Upper lobe of left lung (tissue), 6 donors: ENCODE data around the gene DXO. TPM values are rescaled to one million over a fixed set of nuclear protein-coding genes. Genes with fewer than 3 reads are reported as not detected.
A peak's percentile ranks its signal among the peaks of the same experiment; 100 is the strongest.

Experiments used
- ATAC-seq, 2 donors: fragments of 200-7000 bp; cut with Tn5 transposase; one replicate each; pipeline ENCODE4 v1.9.1; 2022; ENCODE audit warnings: mild to moderate bottlenecking in 2 of 2, moderate library complexity in 2 of 2; ENCODE audit not compliant: low FRiP score in 2 of 2
- DNase-seq, 2 donors: peaks; one replicate each; pipeline ENCODE4 v3.0.0-alpha.2; 2019 to 2020
- H3K27ac ChIP-seq, 4 donors: fragments of 200-600 bp; sonication (generic); one replicate each; pipeline ENCODE4 v1.5.1; 2016 to 2019
- H3K27me3 ChIP-seq, 4 donors: fragments of 200-600 bp; sonication (generic); one replicate each; pipeline ENCODE4 v1.5.1; 2017 to 2019
- H3K36me3 ChIP-seq, 4 donors: fragments of 200-600 bp; sonication (generic); one replicate each; pipeline ENCODE4 v1.5.1; 2016 to 2019
- H3K4me1 ChIP-seq, 4 donors: fragments of 200-600 bp; sonication (generic); one replicate each; pipeline ENCODE4 v1.5.1; 2018 to 2019
- H3K4me3 ChIP-seq, 4 donors: fragments of 200-600 bp; sonication (generic); one replicate each; pipeline ENCODE4 v1.5.1; 2017 to 2019; ENCODE audit warnings: mild to moderate bottlenecking in 2 of 4, moderate library complexity in 1 of 4
- H3K9me3 ChIP-seq, 4 donors: fragments of 200-600 bp; sonication (generic); one replicate each; pipeline ENCODE4 v1.5.1; 2018 to 2019
- EP300 ChIP-seq, 4 donors: sonication (generic); formaldehyde crosslinking; IDR thresholded peaks; one replicate each; pipeline ENCODE4 v1.5.1; 2017; ENCODE audit warnings: antibody characterized with exemption in 4 of 4, control low read depth in 2 of 4
- POLR2A ChIP-seq, 4 donors: fragments of 450-650 bp; IDR thresholded peaks; one replicate each; pipeline ENCODE4 v1.5.1; 2016 to 2017; ENCODE audit warnings: antibody characterized with exemption in 4 of 4, mild to moderate bottlenecking in 2 of 4
- POLR2AphosphoS5 ChIP-seq, 2 donors: sonication (generic); formaldehyde crosslinking; IDR thresholded peaks; one replicate each; pipeline ENCODE4 v1.5.1; 2017; ENCODE audit warnings: antibody characterized with exemption in 2 of 2
- WGBS, 2 donors: methylation state at CpG; one replicate each; pipeline ENCODE4 v1.1.5; 2017 to 2018; 5-methylcytosine and 5-hydroxymethylcytosine counted together
- total RNA-seq, 6 donors: library from RNA; depleted of rRNA in 4 of 6; stranded (reverse); fragments of >200 nt in 4 of 6; gene quantifications; one replicate each; pipeline versions ENCODE4 v1.1.0 to v1.2.1, GENCODE V29; 2016 to 2021
- TF ChIP-seq, protein P1 (sequence below), 6 experiments: fragments of 450-650 bp in 4 of 6; fragments of 200-600 bp in 2 of 6; sonication (generic) in 2 of 6; IDR thresholded peaks; one replicate each; pipeline ENCODE4 v1.5.1; 2016 to 2019; ENCODE audit warnings: antibody characterized with exemption in 6 of 6
- donor health status: DM: no; HTN: no; CAD: no; lungs with moderate emphysema.
- donor health status: DM: no; HTN: yes; CAD: no; lungs with severe emphysema.

The DXO gene
- total RNA-seq, 6 donors from 2014 or later = 14.1 to 40.9 (median 19.3) TPM

DNA sequence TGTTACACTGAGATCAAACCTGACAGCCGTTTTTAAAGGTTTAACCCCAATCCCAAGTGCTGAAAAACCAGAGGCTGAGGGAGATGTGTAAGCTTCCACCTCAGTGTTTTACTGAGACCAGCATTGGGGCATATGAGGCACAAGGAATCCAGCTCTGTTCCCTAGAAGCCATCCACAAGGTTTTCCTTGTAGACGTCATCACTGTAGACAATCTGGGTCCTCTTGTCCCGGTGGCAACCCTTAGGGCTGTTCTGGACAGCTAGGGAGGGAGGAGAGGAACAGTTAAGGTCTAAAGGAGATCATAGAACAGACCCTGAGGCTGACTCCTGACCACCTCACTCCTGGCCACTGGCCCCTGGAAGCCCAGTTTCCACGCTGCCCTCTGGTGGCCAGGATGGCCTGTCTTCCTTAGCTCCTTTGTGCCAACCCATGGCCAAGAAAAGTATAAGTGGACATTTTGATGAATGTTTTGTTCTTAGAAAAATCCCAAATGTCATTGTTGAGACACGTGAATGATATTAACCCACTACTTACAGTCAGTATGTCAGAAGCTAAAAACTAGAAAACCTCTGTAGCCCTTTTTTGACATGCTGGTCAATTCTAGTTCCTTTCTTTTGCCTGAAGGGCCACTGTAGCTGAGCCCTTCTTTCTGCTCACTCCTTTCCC is 19.7 kb downstream of the DXO start:
- no peak for TF ChIP-seq POLR2AphosphoS5 (IDR thresholded peaks at IDR 0.05)
- TF ChIP-seq, protein P1, sequence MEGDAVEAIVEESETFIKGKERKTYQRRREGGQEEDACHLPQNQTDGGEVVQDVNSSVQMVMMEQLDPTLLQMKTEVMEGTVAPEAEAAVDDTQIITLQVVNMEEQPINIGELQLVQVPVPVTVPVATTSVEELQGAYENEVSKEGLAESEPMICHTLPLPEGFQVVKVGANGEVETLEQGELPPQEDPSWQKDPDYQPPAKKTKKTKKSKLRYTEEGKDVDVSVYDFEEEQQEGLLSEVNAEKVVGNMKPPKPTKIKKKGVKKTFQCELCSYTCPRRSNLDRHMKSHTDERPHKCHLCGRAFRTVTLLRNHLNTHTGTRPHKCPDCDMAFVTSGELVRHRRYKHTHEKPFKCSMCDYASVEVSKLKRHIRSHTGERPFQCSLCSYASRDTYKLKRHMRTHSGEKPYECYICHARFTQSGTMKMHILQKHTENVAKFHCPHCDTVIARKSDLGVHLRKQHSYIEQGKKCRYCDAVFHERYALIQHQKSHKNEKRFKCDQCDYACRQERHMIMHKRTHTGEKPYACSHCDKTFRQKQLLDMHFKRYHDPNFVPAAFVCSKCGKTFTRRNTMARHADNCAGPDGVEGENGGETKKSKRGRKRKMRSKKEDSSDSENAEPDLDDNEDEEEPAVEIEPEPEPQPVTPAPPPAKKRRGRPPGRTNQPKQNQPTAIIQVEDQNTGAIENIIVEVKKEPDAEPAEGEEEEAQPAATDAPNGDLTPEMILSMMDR (IDR thresholded peaks at IDR 0.05) = peak; percentile 62 to 71 (median 68)
- peak in 1 of 2 donors; percentile 64 for DNase-seq
- Histone ChIP-seq H3K27me3 (no peaks in the 10 kb centered on the region), H3K27ac (peak overlapping the region in 3 of 4 donors; percentile 22 to 64 (median 49)), H3K4me3 (no peak overlapping the region), H3K36me3 (peaks cover 21 to 76% (median 60%) of the 10 kb centered on the region in 4 donors), H3K9me3 (no peaks in the 10 kb centered on the region), H3K4me1 (peaks cover 0 to 4% (median 1%) of the 10 kb centered on the region in 4 donors)
- WGBS, 2 donors = 57 to 58% methylated on average over 5 of the region's 5 CpGs
- ATAC-seq = peak; percentile 67 to 77

DNA sequence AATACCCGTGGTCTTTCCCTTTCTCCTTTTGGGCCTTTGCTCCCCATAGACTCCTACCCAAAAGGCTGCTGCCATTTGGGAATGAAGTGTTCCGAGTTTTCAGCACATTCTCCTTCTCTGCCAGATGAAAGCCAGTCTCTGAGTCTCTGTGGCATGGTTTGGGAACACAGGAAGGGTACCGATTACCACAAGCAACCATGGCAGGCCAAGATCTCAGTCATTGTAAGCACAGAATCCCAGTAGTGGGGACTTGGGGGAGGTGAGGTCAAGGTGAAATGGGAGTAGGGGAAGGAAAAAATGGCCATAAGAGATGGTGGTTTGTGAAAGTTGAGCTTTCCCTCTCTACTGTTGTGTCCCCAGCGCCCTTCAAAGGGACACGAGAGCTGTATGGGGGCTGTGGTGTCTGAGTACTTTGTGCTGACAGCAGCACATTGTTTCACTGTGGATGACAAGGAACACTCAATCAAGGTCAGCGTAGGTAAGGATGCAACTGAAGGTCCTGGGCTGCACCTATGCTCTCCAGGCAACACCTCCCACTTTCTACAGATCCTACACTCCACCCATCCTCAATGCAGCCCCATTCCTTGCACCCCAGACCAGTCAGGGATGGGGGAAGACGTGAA is 21.9 kb downstream of the DXO start:
- Histone ChIP-seq H3K4me1 (peaks cover 14 to 23% (median 18%) of the 10 kb centered on the region in 4 donors), H3K9me3 (no peaks in the 10 kb centered on the region), H3K4me3 (no peak overlapping the region), H3K27ac (peak overlapping the region in 1 of 4 donors; percentile 7), H3K27me3 (no peaks in the 10 kb centered on the region), H3K36me3 (peaks cover 10 to 53% (median 45%) of the 10 kb centered on the region in 4 donors)
- ATAC-seq (no peak), DNase-seq (no peak)
- no peak for TF ChIP-seq EP300 (IDR thresholded peaks at IDR 0.05)
- no peak for TF ChIP-seq POLR2A (IDR thresholded peaks at IDR 0.05)
- TF ChIP-seq POLR2AphosphoS5 (IDR thresholded peaks at IDR 0.05) = no peak
- TF ChIP-seq, protein P1 (IDR thresholded peaks at IDR 0.05) = no peak
- 92 to 93% methylated on average over 7 of the region's 7 CpGs for WGBS, 2 donors

DNA sequence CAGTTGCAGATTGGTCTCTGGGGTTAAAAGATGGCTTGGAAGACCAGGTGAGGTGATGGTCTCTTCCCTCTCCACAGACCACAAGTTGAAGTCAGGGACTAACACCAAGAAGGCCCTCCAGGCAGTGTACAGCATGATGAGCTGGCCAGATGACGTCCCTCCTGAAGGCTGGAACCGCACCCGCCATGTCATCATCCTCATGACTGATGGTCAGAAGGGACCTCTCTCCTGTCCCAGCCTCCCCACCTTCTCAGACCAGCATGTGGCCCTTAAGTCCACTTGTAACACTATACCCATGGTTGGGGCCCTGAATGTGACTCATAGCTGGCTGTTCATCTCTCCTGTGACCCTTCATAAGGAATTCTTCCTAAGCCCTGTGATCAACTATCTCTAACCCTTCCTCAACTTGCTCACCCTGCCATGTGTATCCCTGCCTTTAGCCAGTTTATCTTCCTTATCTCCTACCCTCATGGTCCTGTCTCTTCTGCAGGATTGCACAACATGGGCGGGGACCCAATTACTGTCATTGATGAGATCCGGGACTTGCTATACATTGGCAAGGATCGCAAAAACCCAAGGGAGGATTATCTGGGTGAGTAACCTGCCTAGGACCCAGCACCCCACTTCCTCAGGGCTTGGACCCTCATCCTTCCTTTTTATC is 23.1 kb downstream of the DXO start:
- ATAC-seq = peak in 1 of 2 donors; percentile 63
- Histone ChIP-seq H3K4me1 (peaks cover 17 to 28% (median 23%) of the 10 kb centered on the region in 4 donors), H3K4me3 (no peak overlapping the region), H3K27ac (peak overlapping the region in 1 of 4 donors; percentile 5), H3K9me3 (no peaks in the 10 kb centered on the region), H3K36me3 (peaks cover 5 to 47% (median 37%) of the 10 kb centered on the region in 4 donors), H3K27me3 (no peaks in the 10 kb centered on the region)
- WGBS, 2 donors = 87 to 91% methylated on average over 6 of the region's 6 CpGs
- no peak for DNase-seq
- TF ChIP-seq, protein P1 (IDR thresholded peaks at IDR 0.05) = no peak
- TF ChIP-seq POLR2AphosphoS5 (IDR thresholded peaks at IDR 0.05) (no peak), EP300 (IDR thresholded peaks at IDR 0.05) (no peak), POLR2A (IDR thresholded peaks at IDR 0.05) (no peak)

DNA sequence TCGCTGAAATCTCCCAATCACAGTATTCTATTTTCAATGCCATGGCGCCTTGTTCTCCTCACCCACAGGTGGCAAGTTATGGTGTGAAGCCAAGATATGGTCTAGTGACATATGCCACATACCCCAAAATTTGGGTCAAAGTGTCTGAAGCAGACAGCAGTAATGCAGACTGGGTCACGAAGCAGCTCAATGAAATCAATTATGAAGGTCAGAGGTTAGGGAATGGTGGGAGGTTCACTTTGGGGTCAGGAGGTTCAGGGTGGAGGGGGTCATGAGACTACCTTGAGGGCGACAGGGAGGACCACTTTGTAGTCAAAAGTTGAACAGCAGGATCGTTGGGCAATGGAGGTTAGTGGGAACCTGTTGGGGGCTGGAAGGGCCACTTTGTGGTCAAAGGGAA is 23.6 kb downstream of the DXO start:
- ATAC-seq (no peak), DNase-seq (no peak)
- 82 to 83% methylated on average over 5 of the region's 5 CpGs for WGBS, 2 donors
- Histone ChIP-seq H3K4me3 (no peak overlapping the region), H3K36me3 (peaks cover 0 to 45% (median 34%) of the 10 kb centered on the region in 4 donors), H3K27ac (peak overlapping the region in 1 of 4 donors; percentile 37), H3K9me3 (no peaks in the 10 kb centered on the region), H3K27me3 (no peaks in the 10 kb centered on the region), H3K4me1 (peaks cover 17 to 28% (median 23%) of the 10 kb centered on the region in 4 donors)
- no peak for TF ChIP-seq POLR2A (IDR thresholded peaks at IDR 0.05)
- no peak for TF ChIP-seq POLR2AphosphoS5 (IDR thresholded peaks at IDR 0.05)
- no peak for TF ChIP-seq EP300 (IDR thresholded peaks at IDR 0.05)
- TF ChIP-seq, protein P1 (IDR thresholded peaks at IDR 0.05) = no peak
